HEK293 (cell line): ENCODE data around the gene EFNB1.

Experiments used
- CTCF ChIA-PET: fragments of 350-600 bp; formaldehyde crosslinking; extraction: SDS; loops from one replicate; lab custom pipeline; 2021; ENCODE audit warnings: antibody characterized with exemption; lab: Yijun Ruan, JAX
- POLR2A ChIA-PET: fragments of 300-600 bp; formaldehyde crosslinking; extraction: SDS; loops from one replicate; lab custom pipeline; 2020; ENCODE audit warnings: antibody characterized with exemption, inconsistent platforms; lab: Yijun Ruan, JAX
- H3K27ac ChIP-seq: fragments of 200-500 bp; sonication (Bioruptor generic); 2 replicates; pipeline ENCODE4 v1.5.1; 2014; ENCODE audit warnings: low read depth, low read length, control low read depth, inconsistent platforms; ENCODE audit errors: extremely low read depth
- H3K36me3 ChIP-seq, 2 experiments: fragments of 200-500 bp in 1 of 2; sonication (Bioruptor generic) in 1 of 2; 1 replicate in 1 of 2; 2 replicates in 1 of 2; pipeline ENCODE4 v1.5.1; 2014 to 2017; ENCODE audit warnings: inconsistent platforms in 2 of 2, low read length in 2 of 2; ENCODE audit not compliant: control insufficient read depth in 2 of 2, insufficient read depth in 1 of 2
- H3K4me1 ChIP-seq: fragments of 200-500 bp; sonication (Bioruptor generic); 2 replicates; pipeline ENCODE4 v1.5.1; 2014; ENCODE audit warnings: mild to moderate bottlenecking, low read length, inconsistent platforms; ENCODE audit not compliant: control insufficient read depth, insufficient read depth
- H3K4me3 ChIP-seq: 2 replicates; pipeline ENCODE4 v1.5.1; 2011; ENCODE audit warnings: low read depth, mild to moderate bottlenecking, control low read depth, low read length, moderate library complexity
- H3K9me3 ChIP-seq: fragments of 200-500 bp; sonication (Bioruptor generic); 2 replicates; pipeline ENCODE4 v1.5.1; 2014; ENCODE audit warnings: low read depth, low read length, inconsistent platforms; ENCODE audit not compliant: control insufficient read depth, insufficient read depth
- GLIS1 ChIP-seq: fragments of 450-650 bp; formaldehyde crosslinking; IDR thresholded peaks from 2 replicates; pipeline ENCODE4 v1.5.1; 2016; ENCODE audit warnings: missing biosample characterization, missing genetic modification characterization
- HOXA7 ChIP-seq: sonication (generic); formaldehyde crosslinking; IDR thresholded peaks from 2 replicates; pipeline ENCODE4 v1.8.1; 2022; ENCODE audit warnings: missing genetic modification reagents, borderline replicate concordance
- WT1 ChIP-seq: fragments of 450-650 bp; formaldehyde crosslinking; IDR thresholded peaks from 2 replicates; pipeline ENCODE4 v1.5.1; 2016; ENCODE audit warnings: missing biosample characterization, missing genetic modification characterization
- ZBTB17 ChIP-seq: fragments of 450-650 bp; formaldehyde crosslinking; IDR thresholded peaks from 2 replicates; pipeline ENCODE4 v1.5.1; 2016; ENCODE audit warnings: missing biosample characterization, missing genetic modification characterization
- ZEB2 ChIP-seq: fragments of 450-650 bp; formaldehyde crosslinking; IDR thresholded peaks from 2 replicates; pipeline ENCODE4 v1.5.1; 2016; ENCODE audit warnings: missing biosample characterization, missing genetic modification characterization
- ZIC2 ChIP-seq: fragments of 450-650 bp; formaldehyde crosslinking; IDR thresholded peaks from 2 replicates; pipeline ENCODE4 v1.5.1; 2016; ENCODE audit warnings: missing biosample characterization, missing genetic modification characterization
- ZNF114 ChIP-seq: fragments of 450-650 bp; formaldehyde crosslinking; IDR thresholded peaks from 2 replicates; pipeline ENCODE4 v1.5.0; 2017; ENCODE audit warnings: missing biosample characterization, missing genetic modification characterization
- ZNF239 ChIP-seq: fragments of 450-650 bp; formaldehyde crosslinking; IDR thresholded peaks from 2 replicates; pipeline ENCODE4 v1.5.1; 2016; ENCODE audit warnings: missing biosample characterization, missing genetic modification characterization
- ZNF423 ChIP-seq: fragments of 450-650 bp; formaldehyde crosslinking; IDR thresholded peaks from 2 replicates; pipeline ENCODE4 v1.5.1; 2016; ENCODE audit warnings: missing biosample characterization, missing genetic modification characterization
- ZNF544 ChIP-seq: fragments of 450-650 bp; formaldehyde crosslinking; IDR thresholded peaks from 2 replicates; pipeline ENCODE4 v1.5.0; 2017; ENCODE audit warnings: missing biosample characterization, missing genetic modification characterization
- ZNF561 ChIP-seq: fragments of 450-650 bp; IDR thresholded peaks from 2 replicates; pipeline ENCODE4 v1.5.1; 2018; ENCODE audit warnings: missing biosample characterization, missing genetic modification characterization, borderline replicate concordance
- ZNF600 ChIP-seq: fragments of 450-650 bp; formaldehyde crosslinking; IDR thresholded peaks from 2 replicates; pipeline ENCODE4 v1.5.1; 2016; ENCODE audit warnings: missing biosample characterization, missing genetic modification characterization
- ZNF626 ChIP-seq: fragments of 450-650 bp; sonication (Bioruptor Pico); formaldehyde crosslinking; IDR thresholded peaks from 2 replicates; pipeline ENCODE4 v1.5.1; 2018; ENCODE audit warnings: missing biosample characterization, missing genetic modification characterization, inconsistent platforms
- ZNF660 ChIP-seq: fragments of 450-650 bp; IDR thresholded peaks from 2 replicates; pipeline ENCODE4 v1.5.1; 2018; ENCODE audit warnings: missing biosample characterization, mild to moderate bottlenecking, missing genetic modification characterization
- ZNF701 ChIP-seq: fragments of 450-650 bp; formaldehyde crosslinking; IDR thresholded peaks from 2 replicates; pipeline ENCODE4 v1.5.1; 2016; ENCODE audit warnings: missing biosample characterization, missing genetic modification characterization
- ZNF768 ChIP-seq: fragments of 450-650 bp; formaldehyde crosslinking; IDR thresholded peaks from 2 replicates; pipeline ENCODE4 v1.5.1; 2018; ENCODE audit warnings: missing biosample characterization, mild to moderate bottlenecking, missing genetic modification characterization
- ZNF776 ChIP-seq: fragments of 450-650 bp; formaldehyde crosslinking; IDR thresholded peaks from 2 replicates; pipeline ENCODE4 v1.5.0; 2017; ENCODE audit warnings: missing biosample characterization, missing genetic modification characterization, borderline replicate concordance
- ZSCAN16 ChIP-seq: fragments of 450-650 bp; formaldehyde crosslinking; IDR thresholded peaks from 2 replicates; pipeline ENCODE4 v1.5.1; 2016; ENCODE audit warnings: missing biosample characterization, missing genetic modification characterization
- TF ChIP-seq, protein P1 (sequence below): fragments of 450-650 bp; formaldehyde crosslinking; IDR thresholded peaks from 2 replicates; pipeline ENCODE4 v1.5.1; 2016; ENCODE audit warnings: missing biosample characterization, missing genetic modification characterization
- TF ChIP-seq, protein P2 (sequence below): fragments of 450-650 bp; formaldehyde crosslinking; IDR thresholded peaks from 2 replicates; pipeline ENCODE4 v1.5.1; 2016; ENCODE audit warnings: missing biosample characterization, missing genetic modification characterization
- TF ChIP-seq, protein P3 (sequence below): fragments of 450-650 bp; formaldehyde crosslinking; IDR thresholded peaks from 2 replicates; pipeline ENCODE4 v1.5.1; 2017; ENCODE audit warnings: missing biosample characterization, missing genetic modification characterization
- TF ChIP-seq, protein P4 (sequence below): fragments of 450-650 bp; formaldehyde crosslinking; IDR thresholded peaks from 2 replicates; pipeline ENCODE4 v1.5.1; 2017; ENCODE audit warnings: missing biosample characterization, missing genetic modification characterization
- TF ChIP-seq, protein P5 (sequence below): fragments of 450-650 bp; formaldehyde crosslinking; conservative IDR thresholded peaks from 2 replicates; pipeline ENCODE4 v1.5.1; 2016; ENCODE audit warnings: low read depth, missing biosample characterization, missing genetic modification characterization

Gene EFNB1

GRCh38 chrX:68831405-68832100, 2.7 kb downstream of the EFNB1 start (continued):
- TF ChIP-seq, protein P1, sequence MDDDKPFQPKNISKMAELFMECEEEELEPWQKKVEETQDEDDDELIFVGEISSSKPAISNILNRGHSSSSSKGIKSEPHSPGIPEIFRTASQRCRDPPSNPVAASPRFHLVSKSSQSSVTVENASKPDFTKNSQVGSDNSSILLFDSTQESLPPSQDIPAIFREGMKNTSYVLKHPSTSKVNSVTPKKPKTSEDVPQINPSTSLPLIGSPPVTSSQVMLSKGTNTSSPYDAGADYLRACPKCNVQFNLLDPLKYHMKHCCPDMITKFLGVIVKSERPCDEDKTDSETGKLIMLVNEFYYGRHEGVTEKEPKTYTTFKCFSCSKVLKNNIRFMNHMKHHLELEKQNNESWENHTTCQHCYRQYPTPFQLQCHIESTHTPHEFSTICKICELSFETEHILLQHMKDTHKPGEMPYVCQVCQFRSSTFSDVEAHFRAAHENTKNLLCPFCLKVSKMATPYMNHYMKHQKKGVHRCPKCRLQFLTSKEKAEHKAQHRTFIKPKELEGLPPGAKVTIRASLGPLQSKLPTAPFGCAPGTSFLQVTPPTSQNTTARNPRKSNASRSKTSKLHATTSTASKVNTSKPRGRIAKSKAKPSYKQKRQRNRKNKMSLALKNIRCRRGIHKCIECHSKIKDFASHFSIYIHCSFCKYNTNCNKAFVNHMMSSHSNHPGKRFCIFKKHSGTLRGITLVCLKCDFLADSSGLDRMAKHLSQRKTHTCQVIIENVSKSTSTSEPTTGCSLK (tag by site-specific recombination) = no peak
- TF ChIP-seq ZNF561 (tag by site-specific recombination) (no peak), GLIS1 (tag by site-specific recombination) (peak; percentile 80), ZNF626 (no peak), WT1 (tag by site-specific recombination) (no peak), ZNF544 (tag by site-specific recombination) (no peak), ZSCAN16 (peak; percentile 96), ZNF239 (tag by site-specific recombination) (no peak), ZNF423 (peak; percentile 65; the same call in 1 of the 2 replicates), ZNF660 (tag by site-specific recombination) (no peak), ZNF768 (tag by site-specific recombination) (no peak), HOXA7 (CRISPR knock-in tag) (no peak), ZNF114 (no peak), ZIC2 (tag by site-specific recombination) (peak; percentile 95), ZNF701 (tag by site-specific recombination) (peak; percentile 84)
- TF ChIP-seq, protein P2, sequence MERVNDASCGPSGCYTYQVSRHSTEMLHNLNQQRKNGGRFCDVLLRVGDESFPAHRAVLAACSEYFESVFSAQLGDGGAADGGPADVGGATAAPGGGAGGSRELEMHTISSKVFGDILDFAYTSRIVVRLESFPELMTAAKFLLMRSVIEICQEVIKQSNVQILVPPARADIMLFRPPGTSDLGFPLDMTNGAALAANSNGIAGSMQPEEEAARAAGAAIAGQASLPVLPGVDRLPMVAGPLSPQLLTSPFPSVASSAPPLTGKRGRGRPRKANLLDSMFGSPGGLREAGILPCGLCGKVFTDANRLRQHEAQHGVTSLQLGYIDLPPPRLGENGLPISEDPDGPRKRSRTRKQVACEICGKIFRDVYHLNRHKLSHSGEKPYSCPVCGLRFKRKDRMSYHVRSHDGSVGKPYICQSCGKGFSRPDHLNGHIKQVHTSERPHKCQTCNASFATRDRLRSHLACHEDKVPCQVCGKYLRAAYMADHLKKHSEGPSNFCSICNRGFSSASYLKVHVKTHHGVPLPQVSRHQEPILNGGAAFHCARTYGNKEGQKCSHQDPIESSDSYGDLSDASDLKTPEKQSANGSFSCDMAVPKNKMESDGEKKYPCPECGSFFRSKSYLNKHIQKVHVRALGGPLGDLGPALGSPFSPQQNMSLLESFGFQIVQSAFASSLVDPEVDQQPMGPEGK (tag by site-specific recombination) = 0 out of 2 replicates have a peak, but pooled peaks have one; percentile 8
- TF ChIP-seq, protein P3, sequence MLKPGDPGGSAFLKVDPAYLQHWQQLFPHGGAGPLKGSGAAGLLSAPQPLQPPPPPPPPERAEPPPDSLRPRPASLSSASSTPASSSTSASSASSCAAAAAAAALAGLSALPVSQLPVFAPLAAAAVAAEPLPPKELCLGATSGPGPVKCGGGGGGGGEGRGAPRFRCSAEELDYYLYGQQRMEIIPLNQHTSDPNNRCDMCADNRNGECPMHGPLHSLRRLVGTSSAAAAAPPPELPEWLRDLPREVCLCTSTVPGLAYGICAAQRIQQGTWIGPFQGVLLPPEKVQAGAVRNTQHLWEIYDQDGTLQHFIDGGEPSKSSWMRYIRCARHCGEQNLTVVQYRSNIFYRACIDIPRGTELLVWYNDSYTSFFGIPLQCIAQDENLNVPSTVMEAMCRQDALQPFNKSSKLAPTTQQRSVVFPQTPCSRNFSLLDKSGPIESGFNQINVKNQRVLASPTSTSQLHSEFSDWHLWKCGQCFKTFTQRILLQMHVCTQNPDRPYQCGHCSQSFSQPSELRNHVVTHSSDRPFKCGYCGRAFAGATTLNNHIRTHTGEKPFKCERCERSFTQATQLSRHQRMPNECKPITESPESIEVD (tag by site-specific recombination) = no peak
- TF ChIP-seq, protein P4, sequence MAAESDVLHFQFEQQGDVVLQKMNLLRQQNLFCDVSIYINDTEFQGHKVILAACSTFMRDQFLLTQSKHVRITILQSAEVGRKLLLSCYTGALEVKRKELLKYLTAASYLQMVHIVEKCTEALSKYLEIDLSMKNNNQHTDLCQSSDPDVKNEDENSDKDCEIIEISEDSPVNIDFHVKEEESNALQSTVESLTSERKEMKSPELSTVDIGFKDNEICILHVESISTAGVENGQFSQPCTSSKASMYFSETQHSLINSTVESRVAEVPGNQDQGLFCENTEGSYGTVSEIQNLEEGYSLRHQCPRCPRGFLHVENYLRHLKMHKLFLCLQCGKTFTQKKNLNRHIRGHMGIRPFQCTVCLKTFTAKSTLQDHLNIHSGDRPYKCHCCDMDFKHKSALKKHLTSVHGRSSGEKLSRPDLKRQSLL (tag by site-specific recombination) = no peak

DNA sequence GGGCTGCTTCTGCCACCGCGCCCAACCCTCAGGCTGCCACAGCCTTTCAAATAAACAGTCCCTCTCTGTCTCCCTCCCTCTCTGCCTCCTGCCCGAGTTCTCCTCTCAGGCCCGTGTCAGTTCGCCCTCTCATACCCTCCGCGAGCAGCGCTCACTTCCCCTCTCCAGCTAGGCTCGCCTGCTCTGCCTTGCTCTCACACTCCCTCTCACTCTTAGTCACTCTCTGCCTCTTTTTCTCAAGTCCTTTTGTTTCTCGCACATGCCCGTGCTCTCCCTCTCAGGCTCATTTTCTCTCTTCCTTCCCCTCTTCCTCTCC, 3.2 kb downstream of the EFNB1 start:
- peaks cover 0 to 17% of the 10 kb centered on the region in 2 experiments; a peak in 1 of 3 replicates for H3K36me3 ChIP-seq
- ChIA-PET POLR2A (no interaction called here), CTCF (interaction anchor here (1.5 to 5.8 kb wide), 3 partner anchors 10 to 389 kb away, joined by 4 to 137 read pairs (median 5); no protein-coding TSS in a partner anchor)
- peak overlapping the region; percentile 39; the same call in 1 of the 2 replicates for H3K27ac ChIP-seq
- H3K4me3 ChIP-seq = no peak overlapping the region; the same call in 1 of the 2 replicates
- H3K9me3 ChIP-seq = no peaks in the 10 kb centered on the region
- no peaks in the 10 kb centered on the region; the same call in 1 of the 2 replicates for H3K4me1 ChIP-seq
- TF ChIP-seq ZNF600 (tag by site-specific recombination) (peak; percentile 84), ZBTB17 (tag by site-specific recombination) (peak; percentile 89), ZIC2 (tag by site-specific recombination) (no peak), ZNF776 (no peak), GLIS1 (tag by site-specific recombination) (no peak), ZEB2 (tag by site-specific recombination) (no peak)
- TF ChIP-seq, protein P5, sequence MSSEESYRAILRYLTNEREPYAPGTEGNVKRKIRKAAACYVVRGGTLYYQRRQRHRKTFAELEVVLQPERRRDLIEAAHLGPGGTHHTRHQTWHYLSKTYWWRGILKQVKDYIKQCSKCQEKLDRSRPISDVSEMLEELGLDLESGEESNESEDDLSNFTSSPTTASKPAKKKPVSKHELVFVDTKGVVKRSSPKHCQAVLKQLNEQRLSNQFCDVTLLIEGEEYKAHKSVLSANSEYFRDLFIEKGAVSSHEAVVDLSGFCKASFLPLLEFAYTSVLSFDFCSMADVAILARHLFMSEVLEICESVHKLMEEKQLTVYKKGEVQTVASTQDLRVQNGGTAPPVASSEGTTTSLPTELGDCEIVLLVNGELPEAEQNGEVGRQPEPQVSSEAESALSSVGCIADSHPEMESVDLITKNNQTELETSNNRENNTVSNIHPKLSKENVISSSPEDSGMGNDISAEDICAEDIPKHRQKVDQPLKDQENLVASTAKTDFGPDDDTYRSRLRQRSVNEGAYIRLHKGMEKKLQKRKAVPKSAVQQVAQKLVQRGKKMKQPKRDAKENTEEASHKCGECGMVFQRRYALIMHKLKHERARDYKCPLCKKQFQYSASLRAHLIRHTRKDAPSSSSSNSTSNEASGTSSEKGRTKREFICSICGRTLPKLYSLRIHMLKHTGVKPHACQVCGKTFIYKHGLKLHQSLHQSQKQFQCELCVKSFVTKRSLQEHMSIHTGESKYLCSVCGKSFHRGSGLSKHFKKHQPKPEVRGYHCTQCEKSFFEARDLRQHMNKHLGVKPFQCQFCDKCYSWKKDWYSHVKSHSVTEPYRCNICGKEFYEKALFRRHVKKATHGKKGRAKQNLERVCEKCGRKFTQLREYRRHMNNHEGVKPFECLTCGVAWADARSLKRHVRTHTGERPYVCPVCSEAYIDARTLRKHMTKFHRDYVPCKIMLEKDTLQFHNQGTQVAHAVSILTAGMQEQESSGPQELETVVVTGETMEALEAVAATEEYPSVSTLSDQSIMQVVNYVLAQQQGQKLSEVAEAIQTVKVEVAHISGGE (tag by site-specific recombination) = no peak
